GM21423 (cell line): ENCODE measurements around the gene RPS27L.

Experiments
- ATAC-seq: cut with Tn5 transposase; IDR thresholded peaks from one replicate; pipeline ENCODE4 v1.9.1; 2021; ENCODE audit warnings: mild to moderate bottlenecking, moderate library complexity; ENCODE audit not compliant: unreplicated experiment

The RPS27L gene

GRCh38 chr15:63188247-63188925 is 31.1 kb upstream of the RPS27L start:
- ATAC-seq, result no peak

GRCh38 chr15:63187589-63188226 is 30.4 kb upstream of the RPS27L start:
- ATAC-seq, result no peak

GRCh38 chr15:63186065-63186464 is 28.8 kb upstream of the RPS27L start:
- no peak for ATAC-seq

- ATAC-seq, result no peak
Observed at GRCh38 chr15:63185206-63185605, 27.9 kb upstream of the RPS27L start.

GRCh38 chr15:63181648-63182047 is 24.4 kb upstream of the RPS27L start:
- no peak for ATAC-seq

- ATAC-seq, result no peak
Observed at GRCh38 chr15:63180746-63181145, 23.5 kb upstream of the RPS27L start.

- ATAC-seq, result no peak
Observed at GRCh38 chr15:63178034-63178433, 20.8 kb upstream of the RPS27L start.

GRCh38 chr15:63176302-63176701 is 19.0 kb upstream of the RPS27L start:
- no peak for ATAC-seq

- ATAC-seq, result no peak
Observed at GRCh38 chr15:63172851-63173451, 15.7 kb upstream of the RPS27L start.

- no peak for ATAC-seq
Observed at GRCh38 chr15:63172376-63172775, 15.1 kb upstream of the RPS27L start.

GRCh38 chr15:63169788-63170187 is 12.5 kb upstream of the RPS27L start:
- no peak for ATAC-seq

GRCh38 chr15:63166219-63166618 is 8.9 kb upstream of the RPS27L start:
- no peak for ATAC-seq

GRCh38 chr15:63165166-63165859 is 8.0 kb upstream of the RPS27L start:
- ATAC-seq, result no peak

- no peak for ATAC-seq
Observed at GRCh38 chr15:63163217-63163616, 5.9 kb upstream of the RPS27L start.

GRCh38 chr15:63160638-63161037 is 3.4 kb upstream of the RPS27L start:
- no peak for ATAC-seq

- peak; percentile 17 for ATAC-seq
Observed at GRCh38 chr15:63157891-63158431, 684 bp upstream of the RPS27L start.

- ATAC-seq, result no peak
Observed at GRCh38 chr15:63156755-63157117, 541 bp downstream of the RPS27L start.

GRCh38 chr15:63156086-63156710 is 1.1 kb downstream of the RPS27L start:
- no peak for ATAC-seq

- ATAC-seq, result no peak
Observed at GRCh38 chr15:63155486-63155885, 1.8 kb downstream of the RPS27L start.

GRCh38 chr15:63151665-63152064 is 5.6 kb downstream of the RPS27L start:
- no peak for ATAC-seq

- no peak for ATAC-seq
Observed at GRCh38 chr15:63146684-63147083, 10.6 kb downstream of the RPS27L start.
